Measurements from ENCODE around the gene JUP. TPM values are rescaled to one million over a fixed set of nuclear protein-coding genes. Genes with fewer than 3 reads are reported as not detected.
A peak's percentile ranks its signal among the peaks of the same experiment; 100 is the strongest.

Gene JUP
- total and polyA plus RNA-seq, 2 of the 13 experiments (the other 11 are each of a cell fraction or from before 2014, with no cell fraction given): 12.1 to 20.6 TPM

GRCh38 chr17:41793784-41794539 is 7.5 kb upstream of the JUP start (continued):
- no peak for TF ChIP-seq TERF1 (CRISPR knock-in tag; IDR thresholded peaks at IDR 0.05)
- TF ChIP-seq ZNF605 (CRISPR knock-in tag; IDR thresholded peaks at IDR 0.05): no peak
- TF ChIP-seq ZNF18 (CRISPR knock-in tag; IDR thresholded peaks at IDR 0.05; ENCODE audit: insufficient replicate concordance): peak; percentile 45
- no peak for TF ChIP-seq NR1H2 (CRISPR knock-in tag; IDR thresholded peaks at IDR 0.05; ENCODE audit: borderline replicate concordance, low read depth)
- no peak for TF ChIP-seq ZNF75D (CRISPR knock-in tag; IDR thresholded peaks at IDR 0.05; ENCODE audit: borderline replicate concordance)
- no peak for TF ChIP-seq GLMP (CRISPR knock-in tag; IDR thresholded peaks at IDR 0.05; ENCODE audit: borderline replicate concordance)
- TF ChIP-seq ZFYVE20 (CRISPR knock-in tag; IDR thresholded peaks at IDR 0.05; ENCODE audit: borderline replicate concordance, low read depth): no peak
- TF ChIP-seq NCOR1 (IDR thresholded peaks at IDR 0.05; ENCODE audit: borderline replicate concordance, low read length): no peak
- peak; percentile 21 for TF ChIP-seq ZEB1 (IDR thresholded peaks at IDR 0.05; ENCODE audit: insufficient replicate concordance, low read depth)
- no peak for TF ChIP-seq MBNL3 (CRISPR knock-in tag; conservative IDR thresholded peaks at IDR 0.05)
- no peak for TF ChIP-seq ZNF142 (CRISPR knock-in tag; IDR thresholded peaks at IDR 0.05)
- TF ChIP-seq ZNF589 (CRISPR knock-in tag; conservative IDR thresholded peaks at IDR 0.05): no peak
- 0 out of 2 replicates have a peak, but pooled peaks have one; percentile 3 for TF ChIP-seq PHF20 (CRISPR knock-in tag; IDR thresholded peaks at IDR 0.05)
- peak; percentile 41; the same call in 1 of the 2 replicates for TF ChIP-seq ZNF747 (CRISPR knock-in tag; IDR thresholded peaks at IDR 0.05; ENCODE audit: borderline replicate concordance)
- peak; percentile 85 for TF ChIP-seq ZNF317 (CRISPR knock-in tag; IDR thresholded peaks at IDR 0.05)
- no peak for TF ChIP-seq ZBTB46 (CRISPR knock-in tag; IDR thresholded peaks at IDR 0.05; ENCODE audit: borderline replicate concordance)
